Measurements from ENCODE around the gene KRTAP4-12.
"Not testable (repeated sequence)": the region's sequence is repeated elsewhere in the genome, so short reads cannot be mapped to it uniquely, and the experiment has no call there.

KRTAP4-12 gene

GRCh38 chr17:41084100-41084856, 39.7 kb downstream of the KRTAP4-12 start, which contains the start of gene KRTAP4-7:
KRTAP4-7 (plus strand) TSS chr17:41084150; CDS start chr17:41084207, 57 bp downstream.
- not testable (repeated sequence) for H3K79me2 ChIP-seq (ENCODE audit: control insufficient read depth, insufficient read depth, low read length, unreplicated experiment); H3K27me3 ChIP-seq (ENCODE audit: insufficient read depth, low read length); H3K36me3 ChIP-seq (ENCODE audit: insufficient read depth, low read length); H3K4me3 ChIP-seq (ENCODE audit: low read depth, low read length); H2AFZ ChIP-seq (ENCODE audit: low read length, unreplicated experiment)
- H3K27ac ChIP-seq (ENCODE audit: low read depth, low read length), result peak within 1 kb of the TSS; percentile 43
- peaks cover 13% of the 10 kb centered on the region for H3K4me1 ChIP-seq (ENCODE audit: control insufficient read depth, insufficient read depth, low read length, unreplicated experiment)

- not testable (repeated sequence) for H3K27me3 ChIP-seq (ENCODE audit: insufficient read depth, low read length); H3K79me2 ChIP-seq (ENCODE audit: control insufficient read depth, insufficient read depth, low read length, unreplicated experiment); H3K4me3 ChIP-seq (ENCODE audit: low read depth, low read length); H2AFZ ChIP-seq (ENCODE audit: low read length, unreplicated experiment); H3K36me3 ChIP-seq (ENCODE audit: insufficient read depth, low read length)
- H3K27ac ChIP-seq (ENCODE audit: low read depth, low read length), result peak overlapping the region; percentile 43
- H3K4me1 ChIP-seq (ENCODE audit: control insufficient read depth, insufficient read depth, low read length, unreplicated experiment), result peaks cover 13% of the 10 kb centered on the region
Measured at GRCh38 chr17:41083427-41083826, 40.6 kb downstream of the KRTAP4-12 start.

- H3K79me2 ChIP-seq (ENCODE audit: control insufficient read depth, insufficient read depth, low read length, unreplicated experiment), result no peaks in the 10 kb centered on the region
- no peaks in the 10 kb centered on the region for H3K36me3 ChIP-seq (ENCODE audit: insufficient read depth, low read length)
- no peak overlapping the region for H2AFZ ChIP-seq (ENCODE audit: low read length, unreplicated experiment)
- peaks cover 13% of the 10 kb centered on the region for H3K4me1 ChIP-seq (ENCODE audit: control insufficient read depth, insufficient read depth, low read length, unreplicated experiment)
- no peak overlapping the region for H3K4me3 ChIP-seq (ENCODE audit: low read depth, low read length)
- no peaks in the 10 kb centered on the region for H3K27me3 ChIP-seq (ENCODE audit: insufficient read depth, low read length)
- peak overlapping the region; percentile 29; the same call in 1 of the 2 replicates for H3K27ac ChIP-seq (ENCODE audit: low read depth, low read length)
Measured at GRCh38 chr17:41082626-41083025, 41.4 kb downstream of the KRTAP4-12 start.

- Histone ChIP-seq H3K36me3 (ENCODE audit: insufficient read depth, low read length) (no peaks in the 10 kb centered on the region), H3K79me2 (ENCODE audit: control insufficient read depth, insufficient read depth, low read length, unreplicated experiment) (no peaks in the 10 kb centered on the region), H3K4me3 (ENCODE audit: low read depth, low read length) (no peak overlapping the region), H2AFZ (ENCODE audit: low read length, unreplicated experiment) (no peak overlapping the region), H3K4me1 (ENCODE audit: control insufficient read depth, insufficient read depth, low read length, unreplicated experiment) (no peaks in the 10 kb centered on the region), H3K27me3 (ENCODE audit: insufficient read depth, low read length) (no peaks in the 10 kb centered on the region), H3K27ac (ENCODE audit: low read depth, low read length) (no peak overlapping the region)
Measured at GRCh38 chr17:41076788-41077187, 47.2 kb downstream of the KRTAP4-12 start.

GRCh38 chr17:41073676-41074075, 50.3 kb downstream of the KRTAP4-12 start:
- no peaks in the 10 kb centered on the region for H3K36me3 ChIP-seq (ENCODE audit: insufficient read depth, low read length)
- no peaks in the 10 kb centered on the region for H3K4me1 ChIP-seq (ENCODE audit: control insufficient read depth, insufficient read depth, low read length, unreplicated experiment)
- no peak overlapping the region for H3K27ac ChIP-seq (ENCODE audit: low read depth, low read length)
- H3K79me2 ChIP-seq (ENCODE audit: control insufficient read depth, insufficient read depth, low read length, unreplicated experiment), result no peaks in the 10 kb centered on the region
- no peak overlapping the region for H3K4me3 ChIP-seq (ENCODE audit: low read depth, low read length)
- no peak overlapping the region for H2AFZ ChIP-seq (ENCODE audit: low read length, unreplicated experiment)
- H3K27me3 ChIP-seq (ENCODE audit: insufficient read depth, low read length), result no peaks in the 10 kb centered on the region
